ENCODE results near the gene MAGI2. TPM values are rescaled to one million over a fixed set of nuclear protein-coding genes. Genes with fewer than 3 reads are reported as not detected.

The MAGI2 gene
- total RNA-seq, 1 experiment from 2014 or later: 1.1 TPM

DNA sequence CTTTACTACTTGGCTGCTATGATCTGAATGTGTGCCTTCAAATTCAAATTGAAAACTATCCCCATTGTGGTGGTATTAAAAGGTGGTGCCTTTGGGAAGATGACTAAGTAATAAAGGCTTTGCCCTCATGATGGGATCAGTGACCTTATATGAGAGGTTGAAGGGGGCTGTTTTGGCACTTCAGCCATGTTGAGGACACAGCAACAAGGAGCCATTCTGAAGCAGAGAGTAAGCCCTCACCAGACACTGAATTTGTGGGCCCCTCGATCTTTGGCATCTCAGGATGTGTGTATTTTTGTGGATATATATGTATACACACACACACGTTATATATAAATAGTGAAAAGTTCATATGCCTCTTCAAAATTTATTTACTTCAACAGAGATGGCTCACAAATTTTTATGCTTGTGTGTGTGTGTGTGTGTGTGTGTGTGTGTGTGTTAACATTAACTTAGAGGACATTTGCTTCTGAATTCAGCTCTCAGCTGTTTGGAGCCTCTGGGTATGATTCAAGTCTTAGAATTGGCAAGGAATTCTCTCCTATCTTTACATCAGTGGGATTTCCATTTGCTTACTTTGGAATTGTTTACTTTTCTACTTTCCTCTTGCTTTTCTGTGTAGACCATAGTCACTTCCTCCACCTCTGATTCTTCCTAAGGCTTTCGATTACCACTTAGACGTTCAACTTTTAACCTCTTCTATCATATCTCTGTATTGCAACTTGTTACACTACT, 66.6 kb downstream of the MAGI2 start:
- no peak for DNase-seq (ENCODE audit: extremely low read depth, low read depth)

DNA sequence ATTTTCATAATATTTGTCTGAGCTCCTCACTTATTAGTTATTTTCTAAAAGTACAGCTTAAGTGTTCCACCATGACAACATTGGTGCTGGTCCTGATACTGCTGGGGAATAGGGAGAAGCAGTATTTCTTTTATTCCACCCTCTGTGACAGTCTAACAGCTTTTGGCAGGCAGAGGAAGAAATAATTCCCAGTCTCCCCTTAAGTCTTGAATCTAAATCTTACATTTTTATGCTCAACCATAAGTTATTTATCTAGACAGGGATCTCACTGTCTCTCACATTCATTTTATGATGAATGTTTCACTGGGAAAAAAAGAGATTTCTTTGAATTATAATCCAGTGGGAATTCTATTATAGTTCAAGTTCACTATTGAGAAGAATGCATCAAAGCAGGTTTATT, 71.5 kb downstream of the MAGI2 start:
- DNase-seq (ENCODE audit: extremely low read depth, low read depth): no peak

GRCh38 chr7:79377097-79377496, 76.4 kb downstream of the MAGI2 start:
- no peak for DNase-seq (ENCODE audit: extremely low read depth, low read depth)

GRCh38 chr7:79376299-79377025, 77.0 kb downstream of the MAGI2 start:
- no peak for DNase-seq (ENCODE audit: extremely low read depth, low read depth)

DNA sequence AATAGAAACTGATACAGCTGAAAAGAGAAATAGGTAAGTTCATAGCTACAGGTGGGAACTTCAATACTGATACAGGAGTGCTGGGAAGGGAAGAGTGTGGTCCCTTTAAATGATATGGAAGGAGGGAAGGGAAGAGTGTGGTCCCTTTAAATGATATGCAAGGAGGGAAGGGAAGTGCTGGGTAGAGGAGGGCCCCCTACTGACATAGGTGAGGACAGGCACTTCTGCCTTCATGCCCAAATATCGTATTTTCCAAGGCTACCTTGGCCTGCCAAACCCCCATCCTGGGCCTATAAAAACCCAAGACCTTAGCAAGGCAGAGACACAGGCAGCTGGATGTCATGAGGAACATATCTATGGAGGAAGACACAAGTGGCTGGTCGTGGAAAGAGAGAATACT, 92.3 kb downstream of the MAGI2 start:
- no peak for DNase-seq (ENCODE audit: extremely low read depth, low read depth)

- DNase-seq (ENCODE audit: extremely low read depth, low read depth): no peak
Observed at GRCh38 chr7:79359827-79360226, 93.6 kb downstream of the MAGI2 start.

- DNase-seq (ENCODE audit: extremely low read depth, low read depth): no peak
Observed at GRCh38 chr7:79357101-79357500, 96.4 kb downstream of the MAGI2 start.

GRCh38 chr7:79353720-79354468, 99.6 kb downstream of the MAGI2 start:
- no peak for DNase-seq (ENCODE audit: extremely low read depth, low read depth)

- no peak for DNase-seq (ENCODE audit: extremely low read depth, low read depth)
Observed at GRCh38 chr7:79352323-79352722, 101.1 kb downstream of the MAGI2 start.

- no peak for DNase-seq (ENCODE audit: extremely low read depth, low read depth)
Observed at GRCh38 chr7:79347351-79347750, 106.1 kb downstream of the MAGI2 start.

DNA sequence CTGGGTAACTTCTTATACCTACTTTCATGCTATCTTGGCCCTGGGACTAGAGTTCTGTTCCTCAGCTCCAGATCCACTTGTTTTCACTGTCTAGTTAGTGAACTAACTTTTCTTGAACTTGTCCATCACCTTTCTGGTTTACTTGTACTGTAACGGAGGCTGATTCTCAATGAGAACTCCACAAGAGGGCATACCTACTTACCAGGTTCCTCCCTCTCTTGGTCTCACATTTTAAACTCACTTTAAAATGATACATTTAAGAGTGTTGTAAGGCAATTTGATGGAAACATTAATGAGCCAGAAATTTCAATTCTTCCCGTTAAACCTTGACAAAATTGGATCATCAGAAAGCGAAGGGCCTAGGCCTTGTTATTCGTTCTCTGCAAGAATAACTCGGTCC, 111.6 kb downstream of the MAGI2 start:
- no peak for DNase-seq (ENCODE audit: extremely low read depth, low read depth)

- DNase-seq (ENCODE audit: extremely low read depth, low read depth): no peak
Observed at GRCh38 chr7:79340212-79340611, 113.3 kb downstream of the MAGI2 start.

DNA sequence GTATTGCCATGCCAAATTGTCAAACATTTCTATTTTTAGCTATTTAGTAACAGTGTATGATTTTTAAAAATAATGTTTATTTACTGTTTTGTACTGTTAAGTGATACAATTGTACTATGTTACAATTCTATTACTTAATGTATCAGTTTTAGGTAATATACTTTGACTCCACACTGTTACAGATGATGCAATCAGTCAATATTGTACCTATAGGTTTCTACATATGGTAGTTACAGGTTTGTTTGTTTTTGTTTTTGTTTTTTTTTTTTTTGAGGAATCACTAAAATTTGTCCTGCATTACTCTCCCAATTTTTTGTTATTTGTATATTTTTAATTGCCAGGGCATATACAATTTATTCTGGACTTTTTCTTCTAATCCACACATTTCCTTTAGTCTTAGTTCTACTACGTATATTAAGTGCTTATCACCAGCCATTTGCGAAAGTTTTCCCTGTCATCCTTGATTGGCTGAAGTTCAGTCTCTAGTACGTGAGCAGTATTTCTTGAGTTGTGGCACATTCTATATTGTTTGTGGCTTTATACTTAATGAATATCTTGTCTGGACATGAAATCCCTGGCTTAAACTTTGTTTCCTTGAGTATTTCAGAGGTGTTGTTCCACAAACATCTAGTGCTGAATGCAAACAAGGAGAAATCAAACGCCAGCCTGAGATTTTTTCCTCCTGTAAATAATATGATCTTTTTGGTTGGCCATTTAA, 114.1 kb downstream of the MAGI2 start:
- no peak for DNase-seq (ENCODE audit: extremely low read depth, low read depth)

GRCh38 chr7:79337717-79338116, 115.8 kb downstream of the MAGI2 start:
- no peak for DNase-seq (ENCODE audit: extremely low read depth, low read depth)

GRCh38 chr7:79334841-79335240, 118.6 kb downstream of the MAGI2 start:
- DNase-seq (ENCODE audit: extremely low read depth, low read depth): no peak

DNA sequence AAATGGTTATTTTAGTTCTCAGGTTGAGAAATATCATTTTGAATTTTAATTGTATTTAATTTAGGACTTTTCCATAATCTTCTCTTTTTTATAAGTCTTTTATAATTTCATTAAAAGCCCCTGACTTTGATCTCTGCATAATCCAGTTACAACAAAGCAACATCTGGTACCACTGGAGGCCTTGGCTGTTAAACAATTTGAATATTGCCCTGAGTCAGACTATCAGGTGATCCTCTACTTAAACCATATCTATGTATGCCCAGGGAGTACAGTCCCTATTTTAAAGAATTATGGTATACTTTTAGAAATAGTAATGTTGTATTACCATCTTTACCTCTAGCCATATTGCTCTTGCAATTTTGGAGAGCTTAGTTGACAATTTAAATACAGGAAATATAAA, 119.1 kb downstream of the MAGI2 start:
- DNase-seq (ENCODE audit: extremely low read depth, low read depth): no peak

DNA sequence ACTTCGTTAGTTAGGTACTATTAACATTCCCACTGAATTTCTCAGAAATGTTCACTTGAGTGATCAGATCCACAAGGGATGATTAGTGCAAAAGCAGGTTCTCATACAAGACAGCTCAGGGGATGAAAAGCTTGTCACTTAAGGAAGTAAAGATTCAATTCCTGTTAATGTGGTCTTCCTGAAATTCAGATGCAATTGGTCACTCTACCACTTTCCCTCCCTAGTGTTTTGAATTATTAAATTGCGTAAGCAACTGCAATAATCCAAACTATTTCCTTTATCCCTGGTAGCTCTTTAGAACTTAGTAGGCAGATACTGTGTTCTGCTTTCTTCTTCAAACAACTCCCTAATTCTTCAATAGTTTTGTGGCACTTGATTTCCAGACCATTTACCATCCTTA, 121.4 kb downstream of the MAGI2 start:
- no peak for DNase-seq (ENCODE audit: extremely low read depth, low read depth)

GRCh38 chr7:79329464-79329863, 124.0 kb downstream of the MAGI2 start:
- no peak for DNase-seq (ENCODE audit: extremely low read depth, low read depth)

DNA sequence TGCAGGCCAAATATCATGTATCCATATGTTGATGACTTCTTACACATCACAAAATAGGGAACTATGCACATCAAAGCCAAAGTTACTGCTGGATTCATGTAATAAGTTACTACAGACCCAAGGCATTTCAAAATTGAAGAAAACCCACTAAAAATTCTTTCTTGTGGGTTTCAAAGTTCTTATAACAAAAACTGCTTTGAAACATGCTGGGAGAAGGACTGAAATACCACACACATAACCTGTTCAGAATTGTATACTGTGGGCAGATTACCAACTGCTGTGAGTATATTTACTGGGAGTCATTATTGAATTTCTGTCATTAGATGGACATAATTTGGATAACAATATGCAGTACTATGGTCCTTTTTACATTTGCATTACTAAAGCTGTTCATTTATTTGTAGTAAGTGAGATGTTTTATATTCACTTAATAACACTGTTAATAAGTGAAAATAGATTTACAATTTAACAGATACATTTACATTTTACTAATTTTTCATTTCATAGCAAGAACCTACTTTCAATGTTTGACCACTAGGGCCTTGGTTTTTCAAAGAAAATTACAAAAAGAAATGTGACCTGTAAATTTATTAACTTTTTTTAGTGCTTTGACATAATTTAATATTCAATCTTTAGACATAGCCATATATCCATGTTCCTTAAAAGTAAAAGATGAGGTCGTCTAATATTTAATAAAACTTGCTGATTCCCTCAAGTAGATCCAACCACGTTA, 132.6 kb downstream of the MAGI2 start:
- no peak for DNase-seq (ENCODE audit: extremely low read depth, low read depth)

DNA sequence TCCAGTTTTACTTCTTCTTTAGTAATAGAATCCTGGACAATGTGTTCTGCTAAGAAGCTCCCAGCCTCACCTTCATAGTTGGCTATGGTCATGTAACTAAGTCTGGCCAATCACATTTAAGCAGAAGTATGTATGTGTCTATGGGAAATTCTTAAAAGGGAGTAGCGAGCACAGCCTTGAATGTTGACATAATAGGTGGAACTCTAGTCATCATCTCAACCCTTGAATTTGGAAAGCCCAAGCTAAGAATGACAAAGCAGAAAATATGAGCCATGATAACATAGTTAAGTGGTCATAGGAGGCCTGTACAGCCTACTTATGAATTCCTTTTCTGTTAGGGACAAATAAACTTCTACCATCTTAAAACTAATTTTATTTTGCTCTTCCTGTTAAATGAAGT, 134.1 kb downstream of the MAGI2 start:
- DNase-seq (ENCODE audit: extremely low read depth, low read depth): peak; percentile 27

Measured in NCI-H460 (cell line).